ENCODE measurements around the gene PRPF31. TPM values are rescaled to one million over a fixed set of nuclear protein-coding genes. Genes with fewer than 3 reads are reported as not detected.

Gene PRPF31, protein sequence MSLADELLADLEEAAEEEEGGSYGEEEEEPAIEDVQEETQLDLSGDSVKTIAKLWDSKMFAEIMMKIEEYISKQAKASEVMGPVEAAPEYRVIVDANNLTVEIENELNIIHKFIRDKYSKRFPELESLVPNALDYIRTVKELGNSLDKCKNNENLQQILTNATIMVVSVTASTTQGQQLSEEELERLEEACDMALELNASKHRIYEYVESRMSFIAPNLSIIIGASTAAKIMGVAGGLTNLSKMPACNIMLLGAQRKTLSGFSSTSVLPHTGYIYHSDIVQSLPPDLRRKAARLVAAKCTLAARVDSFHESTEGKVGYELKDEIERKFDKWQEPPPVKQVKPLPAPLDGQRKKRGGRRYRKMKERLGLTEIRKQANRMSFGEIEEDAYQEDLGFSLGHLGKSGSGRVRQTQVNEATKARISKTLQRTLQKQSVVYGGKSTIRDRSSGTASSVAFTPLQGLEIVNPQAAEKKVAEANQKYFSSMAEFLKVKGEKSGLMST
- total RNA-seq (2012; rRNA removed) (66.1 and 66.9 TPM in 2 replicates), polyA plus RNA-seq (2012; rRNA removed) (54.7 and 65.4 TPM in 2 replicates), Bru-seq, nascent RNA (percentile 61 among the genes with signal in this experiment), BruChase-seq, experiment 1, labeled RNA remaining after a 6-hour chase (percentile 71 among the genes with signal in this experiment), BruChase-seq, experiment 2, labeled RNA remaining after a 2-hour chase (percentile 58 among the genes with signal in this experiment)
- polyA plus RNA-seq (2012; cell fraction: cytosol; rRNA removed): 55.3 and 76.5 TPM in 2 replicates
- polyA plus RNA-seq (2012; cell fraction: nucleus; rRNA removed; ENCODE audit: low replicate concordance): 104 and 152 TPM in 2 replicates
- long read RNA-seq, transcript PRPF31-201 (14 exons, 2,126 nt): major isoform, 61 of 81 reads
- long read RNA-seq, partial matches to known transcripts: 11 of 81 reads
- long read RNA-seq, other reads (novel, unspliced or antisense): 9 of 81 reads

GRCh38 chr19:54115109-54116063 is at the start of gene PRPF31, which contains the start of gene TFPT:
Gene PRPF31, plus strand, starts transcription at chr19:54115754. Its CDS starts 2,525 bp downstream, at chr19:54118279.
Gene TFPT, minus strand, starts transcription at chr19:54115657. Its CDS starts 388 bp downstream, at chr19:54115269.
- Histone ChIP-seq H4K20me1 (ENCODE audit: insufficient read depth, low read length) (no peaks in the 10 kb centered on the region), H3K36me3 (ENCODE audit: control insufficient read depth, insufficient read depth, low read length) (peaks cover 22% of the 10 kb centered on the region), H2AK9ac (replicated peaks; ENCODE audit: low read depth, low read length, poor library complexity) (peak within 1 kb of the TSS; percentile 97), H3K27ac (ENCODE audit: insufficient read depth, low read length) (peak within 1 kb of the TSS; percentile 94), H3K79me1 (ENCODE audit: low read depth in 1 of 2, low read length in 2 of 2) (peaks cover 28 to 58% of the 10 kb centered on the region in 2 experiments), H3K14ac (replicated peaks; ENCODE audit: low read depth, low read length) (peak within 1 kb of the TSS; percentile 97), H4K8ac (ENCODE audit: low read depth in 2 of 2, low read length in 2 of 2) (peak within 1 kb of the TSS; percentile 69 to 98), H3K27me3 (ENCODE audit: control insufficient read depth, insufficient read depth, low read length) (no peaks in the 10 kb centered on the region), H2AK5ac (ENCODE audit: low read depth, low read length) (peak within 1 kb of the TSS; percentile 95), H3K23ac (ENCODE audit: low read depth, low read length) (peak within 1 kb of the TSS; percentile 91), H3K56ac (ENCODE audit: extremely low read depth, insufficient read depth, low read length) (peak within 1 kb of the TSS; percentile 94), H3K4ac (ENCODE audit: low read depth, low read length) (peak within 1 kb of the TSS; percentile 91), H3K9ac (ENCODE audit: low read depth, low read length) (peak within 1 kb of the TSS; percentile 94), H4K91ac (ENCODE audit: insufficient read depth, low read depth, low read length) (peak within 1 kb of the TSS; percentile 93), H3K9me3 (ENCODE audit: control insufficient read depth, insufficient read depth, low read length) (no peaks in the 10 kb centered on the region), H3K4me1 (ENCODE audit: control insufficient read depth, insufficient read depth, low read length) (peaks cover 6% of the 10 kb centered on the region), H2BK120ac (ENCODE audit: low read depth, low read length) (peak within 1 kb of the TSS; percentile 83), H2BK20ac (ENCODE audit: low read depth, low read length) (peak within 1 kb of the TSS; percentile 47; the same call in 1 of the 2 replicates), H3K9me1 (ENCODE audit: insufficient read depth, low read length) (no peaks in the 10 kb centered on the region), H4K5ac (ENCODE audit: low read depth, low read length) (peak within 1 kb of the TSS; percentile 83), H2AFZ (replicated peaks; ENCODE audit: low read length, poor library complexity) (peak within 1 kb of the TSS; percentile 99), H3K4me2 (ENCODE audit: low read depth, low read length) (peak within 1 kb of the TSS; percentile 98), H3K4me3 (ENCODE audit: insufficient read depth, low read depth, low read length) (peak within 1 kb of the TSS; percentile 61), H2BK5ac (ENCODE audit: low read depth, low read length, poor library complexity, severe bottlenecking) (peak within 1 kb of the TSS; percentile 95), H2BK15ac (ENCODE audit: low read depth, low read length) (peak within 1 kb of the TSS; percentile 58; the same call in 1 of the 3 replicates), H3K18ac (ENCODE audit: low read depth, low read length) (peak within 1 kb of the TSS; percentile 76)
- intact Hi-C loops (cut with micrococcal nuclease) (loop anchor here (1.0 to 2.0 kb wide), 2 partner anchors 21 to 116 kb away; partner anchors contain the start of gene CNOT3), in situ Hi-C loops (cut with MboI; ENCODE audit: low sequenced_read_pairs) (loop anchor here (25.0 kb wide), 1 partner anchor 347 kb away; the partner anchor contains the start of genes CDC42EP5 and LENG9), dilution Hi-C loops (cut with HindIII; ENCODE audit: low sequenced_read_pairs, unreplicated experiment) (no loop called here)
- ATAC-seq (ENCODE audit: low read depth) (peak; percentile 97), DNase-seq (peak; percentile 98)
- WGBS, 2 experiments (ENCODE audit: extremely low coverage in 2 of 2, insufficient read length in 1 of 2): 0% methylated on average over 23 of the region's 60 CpGs; no CpG with 5 or more reads in 1 of the 2 experiments
- CTCF ChIA-PET: interaction anchor here (0.6 kb wide), 1 partner anchor 366 kb away, joined by 5 read pairs; no protein-coding TSS in a partner anchor
- BruUV-seq (replicated peaks): no TSS peak
- peak; percentile 58; the same call in 1 of the 2 replicates for TF ChIP-seq FOS (IDR thresholded peaks at IDR 0.05; ENCODE audit: low read depth, low read length)
- TF ChIP-seq CEBPB (IDR thresholded peaks at IDR 0.05; ENCODE audit: low read depth, low read length): no peak
- TF ChIP-seq MAZ (IDR thresholded peaks at IDR 0.05; ENCODE audit: borderline replicate concordance, low read depth, low read length): peak; percentile 75; the same call in 1 of the 2 replicates
- no peak for TF ChIP-seq RFX5 (IDR thresholded peaks at IDR 0.05; ENCODE audit: low read depth, low read length)
- TF ChIP-seq POLR2A (IDR thresholded peaks at IDR 0.05; ENCODE audit: low read depth, low read length): peak; percentile 68; the same call in 1 of the 2 replicates
- TF ChIP-seq MAFK (IDR thresholded peaks at IDR 0.05; ENCODE audit: low read depth, low read length): no peak
- TF ChIP-seq MXI1 (IDR thresholded peaks at IDR 0.05; ENCODE audit: borderline replicate concordance, low read depth, low read length): peak; percentile 95
- POLR2A ChIA-PET (ENCODE audit: unreplicated experiment): interaction anchor here (1.1 kb wide), 1 partner anchor 22 kb away, joined by 3 read pairs; the partner anchor contains the start of gene CNOT3
